ENCODE results near the gene MKS1. TPM values are rescaled to one million over a fixed set of nuclear protein-coding genes. Genes with fewer than 3 reads are reported as not detected.

MKS1 gene
- polyA plus RNA-seq, 1 donor: 53.2 TPM

DNA sequence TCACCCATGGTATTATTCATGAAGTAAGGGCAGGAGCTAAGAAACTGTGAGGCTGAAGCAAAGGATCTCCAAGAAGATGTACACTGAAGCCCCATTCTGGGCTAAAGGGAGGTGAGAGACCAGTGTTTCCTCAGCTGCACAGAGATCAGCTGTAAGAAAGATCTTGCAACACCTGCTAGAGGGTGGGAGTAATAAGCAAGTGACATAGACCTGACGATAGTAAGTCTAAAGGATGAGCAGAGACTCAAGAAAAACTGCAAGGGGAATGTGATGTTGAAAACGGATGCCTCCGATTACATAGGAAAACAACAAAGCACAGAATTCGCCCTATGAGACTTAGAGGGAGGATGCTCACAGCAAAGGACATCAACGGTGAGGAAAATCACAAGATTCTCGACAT is 52.4 kb downstream of the MKS1 start, which contains the start of gene OR4D2:
OR4D2 (plus strand) TSS at position 301 of the 400 bp plus-strand sequence. CDS start 2,674 bp downstream, outside the sequence.
- no peak for DNase-seq

- DNase-seq: no peak
These were observed 53.1 kb downstream of the MKS1 start for GRCh38 chr17:58165981-58166380.

- DNase-seq: no peak
These were observed 57.5 kb downstream of the MKS1 start for GRCh38 chr17:58161566-58161965.

DNA sequence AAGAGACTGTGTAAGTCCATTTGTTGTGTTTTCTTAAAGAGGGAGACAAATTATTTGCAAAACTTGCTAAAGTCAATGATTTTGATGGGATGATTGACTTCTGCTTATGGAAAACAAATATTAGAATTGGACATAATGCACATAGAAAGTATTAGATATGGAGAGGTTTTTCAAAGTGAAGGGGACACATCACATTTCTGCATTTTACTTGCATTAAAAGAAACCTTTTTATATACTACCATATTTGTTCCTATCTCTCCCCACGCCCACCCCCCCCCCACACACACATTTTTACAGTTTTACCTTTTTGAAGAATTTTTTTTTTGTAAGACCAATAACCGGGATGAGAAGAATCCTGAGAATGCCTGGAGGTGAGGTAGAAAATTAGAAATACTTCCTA is 60.9 kb downstream of the MKS1 start:
- no peak for DNase-seq

DNA sequence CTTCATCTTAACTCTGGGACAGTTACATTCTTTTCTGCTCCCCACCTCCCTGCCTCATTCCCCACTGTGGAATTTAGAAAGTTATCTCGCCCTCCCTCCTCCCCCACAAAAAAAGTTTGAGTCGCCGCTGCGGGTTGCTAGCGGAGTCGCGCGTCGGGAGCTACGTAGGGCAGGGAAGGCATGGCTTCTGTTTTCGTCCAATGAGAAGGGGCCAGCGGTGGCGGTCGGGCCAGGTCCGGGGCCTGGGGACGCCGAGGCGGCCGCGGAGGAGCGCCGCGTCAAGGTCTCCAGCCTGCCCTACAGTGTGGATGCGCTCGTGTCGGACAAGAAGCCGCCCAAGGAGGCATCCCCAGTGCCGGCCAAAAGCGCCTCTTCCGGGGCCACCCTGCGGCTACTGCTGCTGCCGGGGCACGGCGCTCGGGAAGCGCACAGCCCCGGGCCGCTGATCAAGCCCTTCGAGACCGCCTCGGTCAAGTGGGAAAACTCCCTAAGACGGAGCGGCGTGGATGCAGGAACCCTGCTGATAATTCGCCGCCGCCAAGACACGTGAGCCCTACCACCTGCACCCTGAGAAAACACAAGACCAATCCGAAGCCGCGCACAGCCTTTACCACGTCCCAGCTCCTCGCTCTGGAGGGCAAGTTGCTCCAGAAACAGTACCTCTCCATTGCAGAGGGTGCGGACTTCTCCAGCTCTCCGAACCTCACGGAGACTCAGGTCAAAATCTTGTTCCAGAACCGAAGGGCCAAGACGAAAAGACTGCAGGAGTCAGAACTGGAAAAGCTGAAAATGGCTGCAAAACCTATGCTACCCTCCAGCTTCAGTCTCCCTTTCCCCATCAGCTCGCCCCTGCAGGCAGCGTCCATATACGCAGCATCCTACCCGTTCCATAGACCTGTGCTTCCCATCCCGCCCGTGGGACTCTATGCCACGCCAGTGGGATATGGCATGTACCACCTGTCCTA is 61.9 kb downstream of the MKS1 start:
- peak; percentile 10 for DNase-seq

Other genes with a start within 250 kb of the MKS1 start
- 115 TPM for gene VEZF1, start 231.0 kb downstream of the MKS1 start, polyA plus RNA-seq (ENCODE audit: insufficient read length)
- 451 TPM for gene SRSF1, start 212.0 kb downstream of the MKS1 start, polyA plus RNA-seq (ENCODE audit: insufficient read length)
- 85.5 TPM for gene DYNLL2, start 135.8 kb downstream of the MKS1 start, polyA plus RNA-seq (ENCODE audit: insufficient read length)
- 0.10 TPM for gene OR4D1, start 70.9 kb downstream of the MKS1 start, polyA plus RNA-seq (ENCODE audit: insufficient read length)
- not detected for gene OR4D2, start 52.3 kb downstream of the MKS1 start, polyA plus RNA-seq (ENCODE audit: insufficient read length)
- 0.90 TPM for gene EPX, start 26.5 kb downstream of the MKS1 start, polyA plus RNA-seq (ENCODE audit: insufficient read length)
- gene LPO, start 19.3 kb upstream of the MKS1 start, polyA plus RNA-seq (ENCODE audit: insufficient read length): 0.17 TPM
- 2.4 TPM for gene MPO, start 61.7 kb upstream of the MKS1 start, polyA plus RNA-seq (ENCODE audit: insufficient read length)
- 62.3 TPM for gene TSPOAP1, start 109.5 kb upstream of the MKS1 start, polyA plus RNA-seq (ENCODE audit: insufficient read length)
- gene SUPT4H1, start 132.9 kb upstream of the MKS1 start, polyA plus RNA-seq (ENCODE audit: insufficient read length): 121 TPM
- 12.9 TPM for gene RNF43, start 198.3 kb upstream of the MKS1 start, polyA plus RNA-seq (ENCODE audit: insufficient read length)